Activated CD8-positive, alpha-beta memory T cell treated with anti-CD3 and anti-CD28 coated beads, Interleukin-2, amount 10 ng/mL, durations not matched to agents 7 days and 5 days (primary cell): Measurements from ENCODE around the gene PDCD2L. TPM values are rescaled to one million over a fixed set of nuclear protein-coding genes. Genes with fewer than 3 reads are reported as not detected.

Experiments
- ATAC-seq: fragments of 150-1000 bp; cut with Tn5 transposase; one replicate; pipeline ENCODE4 v1.10.0; 2021; ENCODE audit warnings: moderate library complexity
- CTCF ChIA-PET: fragments of 350-600 bp; sonication (Branson Sonifier 250); formaldehyde crosslinking; loops from one replicate; lab custom pipeline; 2021; ENCODE audit warnings: antibody characterized with exemption; lab: Charles Lee
- DNase-seq: peaks from one replicate; pipeline ENCODE4 v3.0.0-alpha.2; 2020
- H3K27ac Mint-ChIP-seq: one replicate; pipeline ENCODE4 v1.8.0; 2021; ENCODE audit warnings: mild to moderate bottlenecking, mixed read lengths
- H3K27me3 Mint-ChIP-seq: one replicate; pipeline ENCODE4 v1.8.0; 2021; ENCODE audit warnings: mixed read lengths
- H3K36me3 Mint-ChIP-seq: one replicate; pipeline ENCODE4 v1.8.0; 2021; ENCODE audit warnings: mild to moderate bottlenecking, mixed read lengths
- H3K4me1 Mint-ChIP-seq: one replicate; pipeline ENCODE4 v1.8.0; 2021; ENCODE audit warnings: mixed read lengths
- H3K4me3 Mint-ChIP-seq: one replicate; pipeline ENCODE4 v1.8.0; 2021; ENCODE audit warnings: mild to moderate bottlenecking, moderate library complexity, mixed read lengths
- H3K9me3 Mint-ChIP-seq: one replicate; pipeline ENCODE4 v1.8.0; 2022; ENCODE audit warnings: low read depth, mixed read lengths
- total RNA-seq, 2 experiments: library from RNA; stranded (reverse); gene quantifications; one replicate each; pipeline ENCODE4 v1.2.3, GENCODE V29; 2021

PDCD2L gene
- 10 to 100 TPM; 11.2 to 19.6 TPM for total RNA-seq

GRCh38 chr19:34404109-34404909 is at the start of gene PDCD2L:
Gene PDCD2L, plus strand, starts transcription at chr19:34404399. Its CDS starts 32 bp downstream, at chr19:34404431.
- peak within 1 kb of the TSS; percentile 81 for H3K4me3 Mint-ChIP-seq
- H3K9me3 Mint-ChIP-seq = no peaks in the 10 kb centered on the region
- H3K4me1 Mint-ChIP-seq = peaks cover 15% of the 10 kb centered on the region
- no peaks in the 10 kb centered on the region for H3K27me3 Mint-ChIP-seq
- peaks cover 27% of the 10 kb centered on the region for H3K36me3 Mint-ChIP-seq
- CTCF ChIA-PET = interaction anchor here (1.2 to 4.9 kb wide), 3 partner anchors 24 to 58 kb away, joined by 3 to 18 read pairs (median 4); partner anchors contain the start of gene UBA2
- DNase-seq = peak; percentile 95
- peak within 1 kb of the TSS; percentile 79 for H3K27ac Mint-ChIP-seq
- ATAC-seq = peak; percentile 97

- Mint-ChIP-seq H3K4me3 (no peak overlapping the region), H3K4me1 (peaks cover 44% of the 10 kb centered on the region), H3K27ac (no peak overlapping the region), H3K36me3 (peaks cover 4% of the 10 kb centered on the region), H3K9me3 (no peaks in the 10 kb centered on the region), H3K27me3 (no peaks in the 10 kb centered on the region)
- no peak for ATAC-seq
- CTCF ChIA-PET = interaction anchor here (2.1 kb wide), 1 partner anchor 9 kb away, joined by 5 read pairs; no protein-coding TSS in a partner anchor
- no peak for DNase-seq
These were observed 49.0 kb upstream of the PDCD2L start for GRCh38 chr19:34355201-34355600.

- Mint-ChIP-seq H3K4me3 (no peak overlapping the region), H3K9me3 (no peaks in the 10 kb centered on the region), H3K27ac (no peak overlapping the region), H3K36me3 (peaks cover 3% of the 10 kb centered on the region), H3K4me1 (peaks cover 36% of the 10 kb centered on the region), H3K27me3 (no peaks in the 10 kb centered on the region)
- ATAC-seq (no peak), DNase-seq (no peak)
- CTCF ChIA-PET = interaction anchor here (1.1 to 2.9 kb wide), 3 partner anchors 7 to 232 kb away, joined by 3 to 18 read pairs (median 5); no protein-coding TSS in a partner anchor
These were observed 47.3 kb upstream of the PDCD2L start for GRCh38 chr19:34356875-34357274.

- H3K27ac Mint-ChIP-seq = peak overlapping the region; percentile 96
- no peak for ATAC-seq
- H3K9me3 Mint-ChIP-seq = no peaks in the 10 kb centered on the region
- no peak for DNase-seq
- H3K4me3 Mint-ChIP-seq = no peak overlapping the region
- CTCF ChIA-PET = interaction anchor here (1.1 to 2.9 kb wide), 3 partner anchors 8 to 232 kb away, joined by 3 to 18 read pairs (median 5); no protein-coding TSS in a partner anchor
- H3K27me3 Mint-ChIP-seq = no peaks in the 10 kb centered on the region
- H3K4me1 Mint-ChIP-seq = peaks cover 36% of the 10 kb centered on the region
- H3K36me3 Mint-ChIP-seq = peaks cover 3% of the 10 kb centered on the region
These were observed 46.8 kb upstream of the PDCD2L start for GRCh38 chr19:34357431-34357830.

GRCh38 chr19:34359140-34359953 is 44.9 kb upstream of the PDCD2L start:
- peak overlapping the region; percentile 85 for H3K4me3 Mint-ChIP-seq
- H3K27me3 Mint-ChIP-seq = no peaks in the 10 kb centered on the region
- H3K27ac Mint-ChIP-seq = peak overlapping the region; percentile 96
- peaks cover 46% of the 10 kb centered on the region for H3K4me1 Mint-ChIP-seq
- H3K36me3 Mint-ChIP-seq = peaks cover 3% of the 10 kb centered on the region
- CTCF ChIA-PET = interaction anchor here (0.5 to 2.9 kb wide), 12 partner anchors 9 to 191 kb away, joined by 3 to 18 read pairs (median 5); partner anchors contain the start of gene UBA2
- peak; percentile 99 for DNase-seq
- peak; percentile 97 for ATAC-seq
- no peaks in the 10 kb centered on the region for H3K9me3 Mint-ChIP-seq

GRCh38 chr19:34359954-34360315 is 44.3 kb upstream of the PDCD2L start:
- Mint-ChIP-seq H3K4me3 (peak overlapping the region; percentile 85), H3K27me3 (no peaks in the 10 kb centered on the region)

GRCh38 chr19:34360354-34360909 is 43.8 kb upstream of the PDCD2L start:
- Mint-ChIP-seq H3K4me1 (peaks cover 51% of the 10 kb centered on the region), H3K27ac (peak overlapping the region; percentile 96), H3K27me3 (no peaks in the 10 kb centered on the region), H3K9me3 (no peaks in the 10 kb centered on the region), H3K36me3 (peaks cover 1% of the 10 kb centered on the region), H3K4me3 (no peak overlapping the region)
- ATAC-seq (no peak), DNase-seq (no peak)
- CTCF ChIA-PET = interaction anchor here (1.1 kb wide), 2 partner anchors 8 to 25 kb away, joined by 3 read pairs; no protein-coding TSS in a partner anchor

More at GRCh38 chr19:34359954-34360315, 44.3 kb upstream of the PDCD2L start:
- no peaks in the 10 kb centered on the region for H3K9me3 Mint-ChIP-seq
- H3K36me3 Mint-ChIP-seq = peaks cover 2% of the 10 kb centered on the region
- CTCF ChIA-PET = interaction anchor here (0.5 to 2.9 kb wide), 8 partner anchors 9 to 189 kb away, joined by 3 to 18 read pairs (median 5); no protein-coding TSS in a partner anchor
- peak overlapping the region; percentile 96 for H3K27ac Mint-ChIP-seq
- ATAC-seq (no peak), DNase-seq (no peak)
- peaks cover 51% of the 10 kb centered on the region for H3K4me1 Mint-ChIP-seq

GRCh38 chr19:34362679-34363069 is 41.5 kb upstream of the PDCD2L start:
- peak overlapping the region; percentile 44 for H3K27ac Mint-ChIP-seq
- no peaks in the 10 kb centered on the region for H3K9me3 Mint-ChIP-seq
- DNase-seq = no peak
- no peak for ATAC-seq
- no peak overlapping the region for H3K4me3 Mint-ChIP-seq
- H3K4me1 Mint-ChIP-seq = peaks cover 67% of the 10 kb centered on the region
- no peaks in the 10 kb centered on the region for H3K27me3 Mint-ChIP-seq
- CTCF ChIA-PET = interaction anchor here (0.9 to 1.9 kb wide), 3 partner anchors 9 to 65 kb away, joined by 3 to 8 read pairs (median 4); no protein-coding TSS in a partner anchor
- peaks cover 24% of the 10 kb centered on the region for H3K36me3 Mint-ChIP-seq

GRCh38 chr19:34363094-34363493 is 41.1 kb upstream of the PDCD2L start:
- H3K27me3 Mint-ChIP-seq = no peaks in the 10 kb centered on the region
- DNase-seq = no peak
- ATAC-seq = no peak
- H3K4me3 Mint-ChIP-seq = peak overlapping the region; percentile 1
- CTCF ChIA-PET = interaction anchor here (0.9 to 1.9 kb wide), 3 partner anchors 9 to 64 kb away, joined by 3 to 8 read pairs (median 4); no protein-coding TSS in a partner anchor
- H3K4me1 Mint-ChIP-seq = peaks cover 68% of the 10 kb centered on the region
- H3K36me3 Mint-ChIP-seq = peaks cover 27% of the 10 kb centered on the region
- no peak overlapping the region for H3K27ac Mint-ChIP-seq
- no peaks in the 10 kb centered on the region for H3K9me3 Mint-ChIP-seq

- Mint-ChIP-seq H3K27ac (no peak overlapping the region), H3K36me3 (peaks cover 34% of the 10 kb centered on the region), H3K9me3 (no peaks in the 10 kb centered on the region), H3K4me3 (peak overlapping the region; percentile 99), H3K4me1 (peaks cover 66% of the 10 kb centered on the region), H3K27me3 (no peaks in the 10 kb centered on the region)
- no peak for ATAC-seq
- CTCF ChIA-PET = interaction anchor here (0.5 to 1.1 kb wide), 3 partner anchors 12 to 1026 kb away, joined by 3 to 4 read pairs (median 3); no protein-coding TSS in a partner anchor
- no peak for DNase-seq
These were observed 40.3 kb upstream of the PDCD2L start for GRCh38 chr19:34363930-34364329.

GRCh38 chr19:34364462-34364829 is 39.8 kb upstream of the PDCD2L start:
- peak overlapping the region; percentile 99 for H3K4me3 Mint-ChIP-seq
- CTCF ChIA-PET = interaction anchor here (0.5 to 2.1 kb wide), 5 partner anchors 12 to 1026 kb away, joined by 3 to 8 read pairs (median 3); no protein-coding TSS in a partner anchor
- no peaks in the 10 kb centered on the region for H3K9me3 Mint-ChIP-seq
- peak overlapping the region; percentile 80 for H3K27ac Mint-ChIP-seq
- H3K36me3 Mint-ChIP-seq = peaks cover 38% of the 10 kb centered on the region
- ATAC-seq = no peak
- peaks cover 64% of the 10 kb centered on the region for H3K4me1 Mint-ChIP-seq
- DNase-seq = no peak
- H3K27me3 Mint-ChIP-seq = no peaks in the 10 kb centered on the region

- H3K9me3 Mint-ChIP-seq = no peaks in the 10 kb centered on the region
- ATAC-seq = peak; percentile 92
- H3K27me3 Mint-ChIP-seq = no peaks in the 10 kb centered on the region
- peak within 1 kb of the TSS; percentile 92 for H3K27ac Mint-ChIP-seq
- peak; percentile 72 for DNase-seq
- peaks cover 43% of the 10 kb centered on the region for H3K36me3 Mint-ChIP-seq
- CTCF ChIA-PET = interaction anchor here (0.7 to 2.1 kb wide), 5 partner anchors 13 to 19 kb away, joined by 3 to 8 read pairs (median 3); no protein-coding TSS in a partner anchor
- H3K4me3 Mint-ChIP-seq = peak within 1 kb of the TSS; percentile 99
- H3K4me1 Mint-ChIP-seq = peaks cover 64% of the 10 kb centered on the region
These were observed 39.3 kb upstream of the PDCD2L start, which contains the start of gene GPI for GRCh38 chr19:34364830-34365462. Gene GPI, plus strand, starts transcription at chr19:34365196. Its CDS starts 71 bp downstream, at chr19:34365267.
